PC-3 (cell line): ENCODE results near the gene ANKH. TPM values are rescaled to one million over a fixed set of nuclear protein-coding genes. Genes with fewer than 3 reads are reported as not detected.

Experiments
- ATAC-seq: fragments of 200-7000 bp; cut with Tn5 transposase; 2 replicates; pipeline ENCODE4 v1.9.1; 2020; ENCODE audit warnings: mild to moderate bottlenecking, moderate library complexity
- BruUV-seq: library from RNA; stranded (reverse); fragments of 400-500 nt; replicated peaks from 2 replicates; lab custom pipeline; 2021; lab: Mats Ljungman, UMichigan
- CTCF ChIA-PET: fragments of 300-600 bp; sonication (Branson Sonifier 250); formaldehyde crosslinking; loops from one replicate; lab custom pipeline; 2022; ENCODE audit warnings: antibody characterized with exemption; lab: Charles Lee
- POLR2A ChIA-PET: fragments of 300-600 bp; sonication (Branson Sonifier 250); formaldehyde crosslinking; loops from one replicate; lab custom pipeline; 2022; ENCODE audit warnings: antibody characterized with exemption; ENCODE audit not compliant: unreplicated experiment; lab: Charles Lee
- DNase-seq: peaks from one replicate; pipeline ENCODE4 v3.0.0-alpha.2; 2015
- H2AFZ ChIP-seq: fragments of 300-600 bp; sonication (generic); 2 replicates; pipeline ENCODE4 v1.6.0; 2016; ENCODE audit warnings: antibody characterized with exemption, low read length
- H3F3A ChIP-seq: fragments of 300-600 bp; sonication (generic); one replicate; pipeline ENCODE4 v1.6.0; 2017; ENCODE audit warnings: antibody characterized with exemption, low read length, control low read depth, mild to moderate bottlenecking; ENCODE audit not compliant: unreplicated experiment
- H3K27ac ChIP-seq: fragments of 300-600 bp; sonication (generic); 2 replicates; pipeline ENCODE4 v1.5.1; 2016; ENCODE audit warnings: mild to moderate bottlenecking, low read length
- H3K27me3 ChIP-seq: fragments of 300-600 bp; sonication (generic); 2 replicates; pipeline ENCODE4 v1.6.1; 2016; ENCODE audit warnings: low read length, mixed read lengths
- H3K36me3 ChIP-seq: fragments of 300-600 bp; sonication (generic); 2 replicates; pipeline ENCODE4 v1.6.1; 2016; ENCODE audit warnings: low read depth, mixed run types, low read length, mixed read lengths
- H3K4me1 ChIP-seq: fragments of 300-600 bp; sonication (generic); 2 replicates; pipeline ENCODE4 v1.5.1; 2016; ENCODE audit warnings: low read length; ENCODE audit not compliant: insufficient read depth
- H3K4me2 ChIP-seq: fragments of 300-600 bp; sonication (generic); 2 replicates; pipeline ENCODE4 v1.6.0; 2016; ENCODE audit warnings: low read length
- H3K4me3 ChIP-seq: fragments of 300-600 bp; sonication (generic); 2 replicates; pipeline ENCODE4 v1.5.1; 2016; ENCODE audit warnings: mild to moderate bottlenecking, low read length, mixed read lengths
- H3K79me2 ChIP-seq: fragments of 300-600 bp; sonication (generic); 2 replicates; pipeline ENCODE4 v1.6.1; 2017; ENCODE audit warnings: low read length, mixed read lengths
- H3K9ac ChIP-seq: fragments of 300-600 bp; sonication (generic); 2 replicates; pipeline ENCODE4 v1.6.0; 2016; ENCODE audit warnings: mild to moderate bottlenecking, low read length
- H3K9me2 ChIP-seq: fragments of 300-600 bp; sonication (generic); replicated peaks from 2 replicates; pipeline ENCODE4 v1.6.1; 2016; ENCODE audit warnings: mixed run types, low read length, mixed read lengths
- H3K9me3 ChIP-seq: fragments of 300-600 bp; sonication (generic); 2 replicates; pipeline ENCODE4 v1.6.1; 2016; ENCODE audit warnings: low read length, mixed read lengths
- H4K20me1 ChIP-seq: fragments of 300-600 bp; sonication (generic); 2 replicates; pipeline ENCODE4 v1.6.1; 2016; ENCODE audit warnings: low read length, mixed read lengths
- CTCF ChIP-seq: fragments of 300-600 bp; sonication (generic); conservative IDR thresholded peaks from 2 replicates; pipeline ENCODE4 v1.5.1; 2017; ENCODE audit warnings: antibody characterized with exemption, low read depth, mild to moderate bottlenecking, low read length
- EZH2 ChIP-seq: fragments of 300-600 bp; sonication (generic); IDR thresholded peaks from one replicate; pipeline ENCODE4 v1.6.1; 2017; ENCODE audit warnings: antibody characterized with exemption, mild to moderate bottlenecking, low read length; ENCODE audit not compliant: unreplicated experiment
- EZH2phosphoT487 ChIP-seq: fragments of 300-600 bp; sonication (generic); IDR thresholded peaks from 2 replicates; pipeline ENCODE4 v1.6.1; 2018; ENCODE audit warnings: mild to moderate bottlenecking, antibody characterized with exemption, low read length, borderline replicate concordance
- intact Hi-C: fragments of 100-400 bp; cut with micrococcal nuclease; formaldehyde crosslinking; loops from 2 replicates; pipeline ENCODE4 v1.9.0; 2023
- total RNA-seq: library from RNA; depleted of rRNA; stranded (reverse); fragments of >200 nt; gene quantifications from 2 replicates; pipeline ENCODE4 v1.2.3, GENCODE V29; 2014

The ANKH gene
- total RNA-seq, 1 experiment from 2014 or later: 11.6 TPM

DNA sequence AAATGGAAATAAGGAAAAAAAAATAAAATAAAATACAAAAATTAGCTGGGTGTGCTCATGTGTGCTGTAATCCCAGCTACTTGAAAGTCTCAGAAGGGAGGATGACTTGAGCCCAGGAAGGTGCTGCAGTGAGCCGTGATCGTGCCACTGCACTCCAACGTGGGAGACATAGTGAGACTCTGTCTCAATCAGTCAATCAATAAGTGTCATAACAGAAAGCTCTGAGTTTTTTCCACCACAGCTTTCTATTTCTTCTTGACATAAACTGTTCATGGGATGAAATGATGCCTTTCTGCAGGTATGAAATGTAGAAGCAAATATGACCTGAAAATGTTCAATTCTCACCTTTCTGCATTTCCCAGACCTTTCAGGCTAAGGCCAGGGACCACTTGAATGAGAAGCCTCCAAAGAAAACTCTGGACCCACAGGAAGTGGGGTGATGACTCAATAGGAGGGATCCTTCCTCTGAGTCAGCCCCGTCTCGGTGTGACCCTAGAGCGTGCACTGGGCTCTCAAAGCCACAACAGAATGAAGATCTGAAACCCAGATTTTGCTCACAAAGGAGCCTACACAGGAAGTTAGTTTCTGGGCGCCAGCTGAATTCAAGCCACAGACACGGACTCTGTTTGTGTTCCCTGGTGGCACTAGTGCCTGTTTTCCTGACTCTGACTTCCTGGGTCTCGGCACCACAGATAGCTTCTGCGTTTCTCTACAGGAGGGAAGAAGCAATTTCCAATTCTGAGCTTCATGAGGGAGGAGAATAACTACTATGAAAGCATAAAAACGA lies 62.0 kb downstream of the ANKH start:
- Histone ChIP-seq H3K4me2 (peak overlapping the region; percentile 69), H3K27me3 (no peaks in the 10 kb centered on the region), H3F3A (no peaks in the 10 kb centered on the region), H3K9me3 (no peaks in the 10 kb centered on the region), H3K9me2 (no peaks in the 10 kb centered on the region), H3K4me1 (peaks cover 25% of the 10 kb centered on the region), H3K4me3 (peak overlapping the region; percentile 17; the same call in 1 of the 2 replicates), H3K27ac (peak overlapping the region; percentile 78), H3K79me2 (no peaks in the 10 kb centered on the region), H3K9ac (peak overlapping the region; percentile 37), H2AFZ (0 out of 2 replicates have a peak overlapping the region, but pooled peaks have one; percentile 30), H4K20me1 (no peaks in the 10 kb centered on the region), H3K36me3 (no peaks in the 10 kb centered on the region)
- ChIA-PET CTCF (no interaction called here), POLR2A (interaction anchor here (0.6 kb wide), 1 partner anchor 534 kb away, joined by 4 read pairs; no protein-coding TSS in a partner anchor)
- TF ChIP-seq EZH2 (no peak), EZH2phosphoT487 (no peak), CTCF (no peak)
- DNase-seq (peak; percentile 93), ATAC-seq (peak; percentile 95)
- no TSS peak for BruUV-seq
- intact Hi-C loops: loop anchor here (10.0 kb wide), 2 partner anchors 55 to 65 kb away; no protein-coding TSS in a partner anchor

GRCh38 chr5:14807471-14807870 lies 64.1 kb downstream of the ANKH start:
- TF ChIP-seq EZH2phosphoT487: no peak
- no peak for TF ChIP-seq CTCF
- TF ChIP-seq EZH2: no peak
- Histone ChIP-seq H3K9me3 (no peaks in the 10 kb centered on the region), H4K20me1 (no peaks in the 10 kb centered on the region), H3K4me3 (no peak overlapping the region), H3F3A (no peaks in the 10 kb centered on the region), H3K27ac (no peak overlapping the region), H2AFZ (no peak overlapping the region), H3K4me1 (peaks cover 25% of the 10 kb centered on the region), H3K9ac (no peak overlapping the region), H3K27me3 (no peaks in the 10 kb centered on the region), H3K4me2 (no peak overlapping the region), H3K9me2 (no peaks in the 10 kb centered on the region), H3K79me2 (no peaks in the 10 kb centered on the region), H3K36me3 (no peaks in the 10 kb centered on the region)
- ATAC-seq: no peak
- no peak for DNase-seq
- CTCF ChIA-PET: no interaction called here
- no TSS peak for BruUV-seq
- POLR2A ChIA-PET: no interaction called here
- intact Hi-C loops: loop anchor here (10.0 kb wide), 1 partner anchor 63 kb away; no protein-coding TSS in a partner anchor

DNA sequence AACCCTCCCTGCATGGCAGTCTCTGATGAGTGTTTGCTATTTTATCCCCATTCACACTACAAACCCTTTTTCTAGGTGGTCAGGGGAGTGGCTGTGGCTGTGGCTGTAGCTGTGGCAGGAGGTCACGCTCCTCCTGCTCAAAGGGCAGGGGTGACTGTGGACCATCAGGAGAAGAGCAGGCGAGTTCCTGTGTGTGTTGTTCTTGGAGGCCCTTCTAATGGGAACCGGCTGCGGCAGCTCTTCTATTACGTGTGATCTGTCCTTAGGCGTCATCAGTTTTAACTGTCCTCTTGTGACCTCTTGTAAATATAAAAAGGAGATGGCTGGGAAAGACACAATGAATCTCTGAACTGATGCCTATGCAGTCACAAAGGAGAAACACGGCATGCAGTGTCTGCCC lies 65.1 kb downstream of the ANKH start:
- Histone ChIP-seq H3K27me3 (no peaks in the 10 kb centered on the region), H3K4me2 (no peak overlapping the region), H3F3A (no peaks in the 10 kb centered on the region), H3K9me2 (no peaks in the 10 kb centered on the region), H2AFZ (no peak overlapping the region), H3K4me3 (no peak overlapping the region), H3K27ac (no peak overlapping the region), H3K79me2 (no peaks in the 10 kb centered on the region), H3K36me3 (no peaks in the 10 kb centered on the region), H4K20me1 (no peaks in the 10 kb centered on the region), H3K9me3 (no peaks in the 10 kb centered on the region), H3K4me1 (peaks cover 22% of the 10 kb centered on the region), H3K9ac (no peak overlapping the region)
- intact Hi-C loops: loop anchor here (10.0 kb wide), 1 partner anchor 62 kb away; no protein-coding TSS in a partner anchor
- ATAC-seq (no peak), DNase-seq (no peak)
- TF ChIP-seq EZH2 (no peak), CTCF (no peak), EZH2phosphoT487 (no peak)
- POLR2A ChIA-PET: no interaction called here
- CTCF ChIA-PET: no interaction called here
- no TSS peak for BruUV-seq
